Neural cell (in vitro differentiated cells): ENCODE data around the gene LY6G6D.
A peak's percentile ranks its signal among the peaks of the same experiment; 100 is the strongest.

Source experiments
- CTCF ChIP-seq: fragments of 450-650 bp; IDR thresholded peaks from 2 replicates; pipeline ENCODE4 v1.5.1; 2014; ENCODE audit warnings: antibody characterized with exemption, mild to moderate bottlenecking, moderate library complexity; ENCODE audit not compliant: poor library complexity, severe bottlenecking
- EP300 ChIP-seq: fragments of 450-650 bp; conservative IDR thresholded peaks from 2 replicates; pipeline ENCODE4 v1.6.1; 2014; ENCODE audit warnings: antibody characterized with exemption, mild to moderate bottlenecking, moderate library complexity; ENCODE audit not compliant: poor library complexity, severe bottlenecking
- EZH2 ChIP-seq: fragments of 200-600, 300-800 bp; shearing (Covaris generic), sonication (generic); IDR thresholded peaks from 2 replicates; pipeline ENCODE4 v1.6.1; 2014; ENCODE audit warnings: antibody characterized with exemption, low read length, borderline replicate concordance, mild to moderate bottlenecking; ENCODE audit not compliant: insufficient read depth, poor library complexity, severe bottlenecking
- MXI1 ChIP-seq: fragments of 450-650 bp; conservative IDR thresholded peaks from 2 replicates; pipeline ENCODE4 v1.6.1; 2014; ENCODE audit warnings: antibody characterized with exemption, mild to moderate bottlenecking; ENCODE audit not compliant: poor library complexity, severe bottlenecking
- POLR2AphosphoS5 ChIP-seq: IDR thresholded peaks from 2 replicates; pipeline ENCODE4 v1.6.1; 2012
- RAD21 ChIP-seq: fragments of 450-650 bp; conservative IDR thresholded peaks from 2 replicates; pipeline ENCODE4 v1.6.1; 2014; ENCODE audit warnings: antibody characterized with exemption, mild to moderate bottlenecking, moderate library complexity
- SMC3 ChIP-seq: fragments of 450-650 bp; conservative IDR thresholded peaks from 2 replicates; pipeline ENCODE4 v1.6.1; 2014; ENCODE audit warnings: antibody characterized with exemption, mild to moderate bottlenecking, moderate library complexity; ENCODE audit not compliant: poor library complexity
- TAF1 ChIP-seq: IDR thresholded peaks from 2 replicates; pipeline ENCODE4 v1.6.1; 2012; ENCODE audit warnings: low read depth
- TF ChIP-seq, protein P1 (sequence below): IDR thresholded peaks from 2 replicates; pipeline ENCODE4 v1.6.1; 2012; ENCODE audit warnings: borderline replicate concordance

GRCh38 chr6:31729979-31730630 lies 15.0 kb downstream of the LY6G6D start:
- TF ChIP-seq TAF1 (no peak), CTCF (peak; percentile 42), EZH2 (no peak), POLR2AphosphoS5 (peak; percentile 89), RAD21 (peak; percentile 19), MXI1 (peak; percentile 5), EP300 (no peak), SMC3 (no peak)
- TF ChIP-seq, protein P1, sequence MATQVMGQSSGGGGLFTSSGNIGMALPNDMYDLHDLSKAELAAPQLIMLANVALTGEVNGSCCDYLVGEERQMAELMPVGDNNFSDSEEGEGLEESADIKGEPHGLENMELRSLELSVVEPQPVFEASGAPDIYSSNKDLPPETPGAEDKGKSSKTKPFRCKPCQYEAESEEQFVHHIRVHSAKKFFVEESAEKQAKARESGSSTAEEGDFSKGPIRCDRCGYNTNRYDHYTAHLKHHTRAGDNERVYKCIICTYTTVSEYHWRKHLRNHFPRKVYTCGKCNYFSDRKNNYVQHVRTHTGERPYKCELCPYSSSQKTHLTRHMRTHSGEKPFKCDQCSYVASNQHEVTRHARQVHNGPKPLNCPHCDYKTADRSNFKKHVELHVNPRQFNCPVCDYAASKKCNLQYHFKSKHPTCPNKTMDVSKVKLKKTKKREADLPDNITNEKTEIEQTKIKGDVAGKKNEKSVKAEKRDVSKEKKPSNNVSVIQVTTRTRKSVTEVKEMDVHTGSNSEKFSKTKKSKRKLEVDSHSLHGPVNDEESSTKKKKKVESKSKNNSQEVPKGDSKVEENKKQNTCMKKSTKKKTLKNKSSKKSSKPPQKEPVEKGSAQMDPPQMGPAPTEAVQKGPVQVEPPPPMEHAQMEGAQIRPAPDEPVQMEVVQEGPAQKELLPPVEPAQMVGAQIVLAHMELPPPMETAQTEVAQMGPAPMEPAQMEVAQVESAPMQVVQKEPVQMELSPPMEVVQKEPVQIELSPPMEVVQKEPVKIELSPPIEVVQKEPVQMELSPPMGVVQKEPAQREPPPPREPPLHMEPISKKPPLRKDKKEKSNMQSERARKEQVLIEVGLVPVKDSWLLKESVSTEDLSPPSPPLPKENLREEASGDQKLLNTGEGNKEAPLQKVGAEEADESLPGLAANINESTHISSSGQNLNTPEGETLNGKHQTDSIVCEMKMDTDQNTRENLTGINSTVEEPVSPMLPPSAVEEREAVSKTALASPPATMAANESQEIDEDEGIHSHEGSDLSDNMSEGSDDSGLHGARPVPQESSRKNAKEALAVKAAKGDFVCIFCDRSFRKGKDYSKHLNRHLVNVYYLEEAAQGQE, result no peak
